Smooth muscle cell (in vitro differentiated cells): ENCODE measurements around the gene HSD17B3. TPM values are rescaled to one million over a fixed set of nuclear protein-coding genes. Genes with fewer than 3 reads are reported as not detected.
A peak's percentile ranks its signal among the peaks of the same experiment; 100 is the strongest.

Experiments
- DNase-seq: peaks from one replicate; lab custom pipeline; 2025; ENCODE audit not compliant: unreplicated experiment; lab: John Stamatoyannopoulos, UW
- H2AFZ ChIP-seq: fragments of 200-600 bp; sonication (generic); 2 replicates; pipeline ENCODE4 v1.6.0; 2016; ENCODE audit warnings: antibody characterized with exemption, low read depth, mild to moderate bottlenecking
- H3F3A ChIP-seq: fragments of 200-600 bp; sonication (generic); 2 replicates; pipeline ENCODE4 v1.6.0; 2017; ENCODE audit warnings: antibody characterized with exemption, low read depth
- H3K27ac ChIP-seq: fragments of 200-600 bp; sonication (generic); 2 replicates; pipeline ENCODE4 v1.5.1; 2016; ENCODE audit warnings: low read depth, mild to moderate bottlenecking
- H3K27me3 ChIP-seq: fragments of 200-600 bp; sonication (generic); 2 replicates; pipeline ENCODE4 v1.6.1; 2016; ENCODE audit warnings: low read depth, mild to moderate bottlenecking
- H3K36me3 ChIP-seq: fragments of 200-600 bp; sonication (generic); 2 replicates; pipeline ENCODE4 v1.5.1; 2016; ENCODE audit warnings: low read depth
- H3K4me1 ChIP-seq: fragments of 200-600 bp; sonication (generic); 2 replicates; pipeline ENCODE4 v1.5.1; 2016; ENCODE audit warnings: low read depth
- H3K4me2 ChIP-seq: fragments of 200-600 bp; sonication (generic); 2 replicates; pipeline ENCODE4 v1.6.0; 2016; ENCODE audit warnings: mild to moderate bottlenecking
- H3K4me3 ChIP-seq: fragments of 200-600 bp; sonication (generic); 2 replicates; pipeline ENCODE4 v1.5.1; 2016; ENCODE audit warnings: mild to moderate bottlenecking
- H3K79me2 ChIP-seq: fragments of 200-600 bp; sonication (generic); 2 replicates; pipeline ENCODE4 v1.6.0; 2016; ENCODE audit warnings: low read depth, mild to moderate bottlenecking
- H3K9ac ChIP-seq: fragments of 200-600 bp; sonication (generic); 2 replicates; pipeline ENCODE4 v1.6.0; 2016; ENCODE audit warnings: low read depth
- H3K9me3 ChIP-seq: fragments of 200-600 bp; sonication (generic); replicated peaks from 2 replicates; pipeline ENCODE4 v1.5.1; 2016; ENCODE audit warnings: low read depth
- H4K20me1 ChIP-seq: fragments of 200-600 bp; sonication (generic); 2 replicates; pipeline ENCODE4 v1.6.0; 2016; ENCODE audit warnings: low read depth
- WGBS: methylation state at CpG from one replicate; pipeline ENCODE4 v1.1.7; 2016; ENCODE audit warnings: low lambda C conversion rate; 5-methylcytosine and 5-hydroxymethylcytosine counted together
- polyA plus RNA-seq: library from polyadenylated mRNA; unstranded; fragments of >200 nt; fragmentation: Nextera tagmentation; extraction: Ambion mirVana; gene quantifications from 2 replicates; pipeline ENCODE4 v1.2.1, GENCODE V29; 2016
- total RNA-seq: library from RNA; depleted of rRNA; stranded (reverse); fragments of >200 nt; gene quantifications from 2 replicates; pipeline ENCODE4 v1.2.3, GENCODE V29; 2014
- TF ChIP-seq, protein P1 (sequence below): fragments of 200-600 bp; sonication (generic); IDR thresholded peaks from 2 replicates; pipeline ENCODE4 v1.5.1; 2017; ENCODE audit warnings: borderline replicate concordance, mild to moderate bottlenecking, antibody characterized with exemption; ENCODE audit not compliant: insufficient read depth, poor library complexity, severe bottlenecking

HSD17B3 gene
- total and polyA plus RNA-seq, 2 experiments from 2014 or later = 0.31 to 0.40 TPM

DNA sequence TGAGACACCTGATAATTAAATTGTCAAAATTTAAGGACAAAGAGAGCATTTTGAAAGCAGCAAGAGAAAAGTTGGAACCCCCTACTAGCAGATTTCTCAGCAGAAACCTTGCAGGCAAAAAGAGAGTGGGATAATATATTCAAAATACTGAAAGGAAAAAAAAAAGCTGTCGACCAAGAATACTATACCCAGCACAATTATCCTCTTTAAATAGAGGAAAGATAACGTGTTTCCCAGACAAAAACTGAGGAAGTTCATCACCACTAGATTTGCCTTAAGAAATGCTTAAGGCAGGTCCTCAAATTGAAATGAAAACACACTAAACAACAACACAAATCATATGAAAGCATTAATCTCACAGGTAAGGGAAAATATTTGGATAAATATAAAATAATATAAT is 27.0 kb downstream of the HSD17B3 start:
- Histone ChIP-seq H3K4me2 (no peak overlapping the region), H4K20me1 (no peaks in the 10 kb centered on the region), H3K79me2 (no peaks in the 10 kb centered on the region), H3K36me3 (no peaks in the 10 kb centered on the region), H3K9me3 (no peaks in the 10 kb centered on the region), H3F3A (no peaks in the 10 kb centered on the region), H3K27me3 (no peaks in the 10 kb centered on the region), H3K4me1 (no peaks in the 10 kb centered on the region), H3K27ac (no peak overlapping the region), H3K9ac (no peak overlapping the region), H3K4me3 (no peak overlapping the region), H2AFZ (no peak overlapping the region)
- no peak for DNase-seq
- 90% methylated on average over 2 of the region's 2 CpGs for WGBS
- TF ChIP-seq, protein P1, sequence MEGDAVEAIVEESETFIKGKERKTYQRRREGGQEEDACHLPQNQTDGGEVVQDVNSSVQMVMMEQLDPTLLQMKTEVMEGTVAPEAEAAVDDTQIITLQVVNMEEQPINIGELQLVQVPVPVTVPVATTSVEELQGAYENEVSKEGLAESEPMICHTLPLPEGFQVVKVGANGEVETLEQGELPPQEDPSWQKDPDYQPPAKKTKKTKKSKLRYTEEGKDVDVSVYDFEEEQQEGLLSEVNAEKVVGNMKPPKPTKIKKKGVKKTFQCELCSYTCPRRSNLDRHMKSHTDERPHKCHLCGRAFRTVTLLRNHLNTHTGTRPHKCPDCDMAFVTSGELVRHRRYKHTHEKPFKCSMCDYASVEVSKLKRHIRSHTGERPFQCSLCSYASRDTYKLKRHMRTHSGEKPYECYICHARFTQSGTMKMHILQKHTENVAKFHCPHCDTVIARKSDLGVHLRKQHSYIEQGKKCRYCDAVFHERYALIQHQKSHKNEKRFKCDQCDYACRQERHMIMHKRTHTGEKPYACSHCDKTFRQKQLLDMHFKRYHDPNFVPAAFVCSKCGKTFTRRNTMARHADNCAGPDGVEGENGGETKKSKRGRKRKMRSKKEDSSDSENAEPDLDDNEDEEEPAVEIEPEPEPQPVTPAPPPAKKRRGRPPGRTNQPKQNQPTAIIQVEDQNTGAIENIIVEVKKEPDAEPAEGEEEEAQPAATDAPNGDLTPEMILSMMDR = no peak

DNA sequence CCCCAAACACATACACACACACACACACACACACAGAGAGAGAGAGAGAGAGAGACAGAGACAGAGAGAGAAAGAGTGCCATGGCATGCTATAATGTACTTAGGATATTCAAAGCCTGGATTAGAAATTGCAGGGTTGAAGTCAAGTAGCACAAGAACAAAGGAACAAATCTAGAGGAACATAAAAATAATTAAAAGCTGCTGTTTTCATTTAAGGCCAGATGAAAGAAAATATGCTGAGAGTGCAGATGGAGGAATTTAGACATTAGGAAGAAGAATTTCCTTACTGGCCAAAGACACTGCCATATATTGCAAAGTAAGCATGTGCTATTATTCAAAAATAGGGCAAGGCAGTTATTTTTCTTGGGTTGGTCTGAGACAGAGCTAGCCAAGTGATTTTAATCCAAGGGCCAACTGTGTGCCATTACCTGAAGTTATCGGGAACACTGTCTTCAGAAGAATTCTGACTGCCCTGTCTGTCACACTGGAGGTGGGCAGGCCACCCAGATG is 31.7 kb downstream of the HSD17B3 start:
- Histone ChIP-seq H3K4me3 (no peak overlapping the region), H3F3A (no peaks in the 10 kb centered on the region), H3K27ac (no peak overlapping the region), H3K9ac (no peak overlapping the region), H4K20me1 (no peaks in the 10 kb centered on the region), H3K27me3 (no peaks in the 10 kb centered on the region), H3K79me2 (no peaks in the 10 kb centered on the region), H3K4me1 (no peaks in the 10 kb centered on the region), H2AFZ (no peak overlapping the region), H3K9me3 (no peaks in the 10 kb centered on the region), H3K36me3 (no peaks in the 10 kb centered on the region), H3K4me2 (no peak overlapping the region)
- TF ChIP-seq, protein P1 = no peak
- no peak for DNase-seq
- WGBS = 100% methylated on average over 1 of the region's 1 CpG

DNA sequence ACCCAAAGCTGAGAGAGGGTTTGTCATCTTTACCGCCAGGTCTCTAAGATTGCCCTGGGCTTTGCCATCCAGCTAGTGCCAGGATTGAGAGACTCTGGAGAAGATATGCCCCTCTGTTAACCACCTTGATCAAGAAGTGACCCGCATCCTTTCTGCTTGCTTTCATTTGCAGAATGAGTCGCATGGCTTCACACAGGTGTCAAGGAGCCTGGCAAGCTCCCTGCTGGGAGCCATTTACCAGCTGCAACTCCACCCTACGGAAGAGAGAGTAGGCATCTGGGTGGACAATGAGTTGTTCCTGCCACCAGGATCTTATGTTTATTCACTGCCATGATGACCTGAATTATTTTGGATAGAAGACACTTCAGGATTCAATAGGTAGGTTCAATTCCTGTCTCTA is 43.0 kb downstream of the HSD17B3 start:
- no peak for DNase-seq
- no peaks in the 10 kb centered on the region for H3K36me3 ChIP-seq
- no peak overlapping the region for H3K4me3 ChIP-seq
- H2AFZ ChIP-seq = no peak overlapping the region
- H3K27me3 ChIP-seq = no peaks in the 10 kb centered on the region
- TF ChIP-seq, protein P1 = no peak
- no peaks in the 10 kb centered on the region for H3K79me2 ChIP-seq
- H3K4me2 ChIP-seq = no peak overlapping the region
- no peak overlapping the region for H3K9ac ChIP-seq
- peaks cover 8% of the 10 kb centered on the region for H3K4me1 ChIP-seq
- 83% methylated on average over 4 of the region's 4 CpGs for WGBS
- H4K20me1 ChIP-seq = no peaks in the 10 kb centered on the region
- H3K27ac ChIP-seq = no peak overlapping the region
- no peaks in the 10 kb centered on the region for H3F3A ChIP-seq
- no peaks in the 10 kb centered on the region for H3K9me3 ChIP-seq

DNA sequence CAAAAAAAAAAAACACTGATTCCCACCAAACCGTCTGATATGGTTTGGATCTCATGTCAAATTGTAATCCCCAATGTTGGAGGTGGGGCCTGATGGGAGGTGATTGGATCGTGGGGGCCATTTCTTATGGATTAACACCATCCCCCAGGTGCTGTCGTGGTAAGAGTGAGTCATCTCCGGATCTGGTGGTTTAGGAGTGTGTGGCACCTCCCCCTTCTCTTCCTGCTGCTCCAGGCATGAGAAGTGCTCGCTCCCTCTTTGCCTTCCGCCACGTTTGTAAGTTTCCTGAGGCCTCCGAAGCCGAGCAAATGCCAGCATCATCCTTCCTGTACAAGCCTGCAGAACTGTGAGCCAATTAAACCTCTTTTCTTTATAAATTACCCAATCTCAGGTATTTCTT is 45.2 kb downstream of the HSD17B3 start:
- H3F3A ChIP-seq = no peaks in the 10 kb centered on the region
- H3K27me3 ChIP-seq = no peaks in the 10 kb centered on the region
- TF ChIP-seq, protein P1 = no peak
- H3K36me3 ChIP-seq = no peaks in the 10 kb centered on the region
- peaks cover 8% of the 10 kb centered on the region for H3K4me1 ChIP-seq
- H3K79me2 ChIP-seq = no peaks in the 10 kb centered on the region
- no peaks in the 10 kb centered on the region for H3K9me3 ChIP-seq
- no peaks in the 10 kb centered on the region for H4K20me1 ChIP-seq
- peak overlapping the region; percentile 44 for H3K4me2 ChIP-seq
- no peak overlapping the region for H2AFZ ChIP-seq
- no peak overlapping the region for H3K27ac ChIP-seq
- no peak overlapping the region for H3K9ac ChIP-seq
- DNase-seq = no peak
- WGBS = 26% methylated on average over 9 of the region's 9 CpGs
- H3K4me3 ChIP-seq = no peak overlapping the region
